ENCODE measurements around the gene DEPDC5.

- TF ChIP-seq EZH2 (IDR thresholded peaks at IDR 0.05; ENCODE audit: borderline replicate concordance, control insufficient read depth, low read depth, low read length), result no peak
- TF ChIP-seq ZNF687 (IDR thresholded peaks at IDR 0.05), result no peak
- TF ChIP-seq CTCF (IDR thresholded peaks at IDR 0.05 in 2 of 3, conservative IDR thresholded peaks at IDR 0.05 in 1 of 3; ENCODE audit: control insufficient read depth in 2 of 3, extremely low read depth in 1 of 3, insufficient read depth in 1 of 3, low read depth in 3 of 3, low read length in 3 of 3), result no peak
- no peak for TF ChIP-seq MTA3 (IDR thresholded peaks at IDR 0.05; ENCODE audit: borderline replicate concordance, low read length)
- TF ChIP-seq ZBTB33 (IDR thresholded peaks at IDR 0.05), result no peak
- TF ChIP-seq TAF1 (IDR thresholded peaks at IDR 0.05; ENCODE audit: borderline replicate concordance, low read depth, low read length), result no peak
- no peak for TF ChIP-seq SPI1 (IDR thresholded peaks at IDR 0.05; ENCODE audit: borderline replicate concordance, insufficient read depth, low read depth, low read length)
- no peak for TF ChIP-seq PKNOX1 (IDR thresholded peaks at IDR 0.05)
- no peak for TF ChIP-seq PBX3 (IDR thresholded peaks at IDR 0.05; ENCODE audit: insufficient replicate concordance, low read depth, low read length)
These were observed 179.6 kb downstream of the DEPDC5 start for GRCh38 chr22:31933406-31933805.
